ENCODE measurements around the gene ZNF19. TPM values are rescaled to one million over a fixed set of nuclear protein-coding genes. Genes with fewer than 3 reads are reported as not detected.

ZNF19 gene
- total and polyA plus RNA-seq, 2 of the 8 experiments (the other 6 are each of a cell fraction or from before 2014, with no cell fraction given): 1.5 to 3.5 TPM

- no peak for TF ChIP-seq KDM5A (IDR thresholded peaks at IDR 0.05; ENCODE audit: low read length)
- TF ChIP-seq KDM1A (IDR thresholded peaks at IDR 0.05; ENCODE audit: borderline replicate concordance, low read length): peak; percentile 35; the same call in 1 of the 2 replicates
- peak; percentile 97 for TF ChIP-seq KDM4A (IDR thresholded peaks at IDR 0.05; ENCODE audit: low read depth, low read length, severe bottlenecking)
- TF ChIP-seq EP300 (IDR thresholded peaks at IDR 0.05; ENCODE audit: borderline replicate concordance in 1 of 2, low read depth in 2 of 2, low read length in 2 of 2): no peak
- TF ChIP-seq SIX5 (IDR thresholded peaks at IDR 0.05; ENCODE audit: low read depth, low read length): no peak
- TF ChIP-seq EGR1 (IDR thresholded peaks at IDR 0.05; ENCODE audit: borderline replicate concordance, low read depth, low read length): no peak
- TF ChIP-seq FOSL1 (IDR thresholded peaks at IDR 0.05; ENCODE audit: insufficient read depth, low read depth, low read length): no peak
- TF ChIP-seq SP2 (IDR thresholded peaks at IDR 0.05; ENCODE audit: low read length): no peak
- no peak for TF ChIP-seq BRCA1 (IDR thresholded peaks at IDR 0.05; ENCODE audit: low read depth, low read length)
- TF ChIP-seq RFX5 (IDR thresholded peaks at IDR 0.05; ENCODE audit: borderline replicate concordance, low read depth, low read length): no peak
- peak; percentile 15 for TF ChIP-seq HDAC6 (IDR thresholded peaks at IDR 0.05; ENCODE audit: low read depth, low read length)
- no peak for TF ChIP-seq POLR2AphosphoS5 (IDR thresholded peaks at IDR 0.05; ENCODE audit: low read depth, low read length)
- TF ChIP-seq, protein P1, sequence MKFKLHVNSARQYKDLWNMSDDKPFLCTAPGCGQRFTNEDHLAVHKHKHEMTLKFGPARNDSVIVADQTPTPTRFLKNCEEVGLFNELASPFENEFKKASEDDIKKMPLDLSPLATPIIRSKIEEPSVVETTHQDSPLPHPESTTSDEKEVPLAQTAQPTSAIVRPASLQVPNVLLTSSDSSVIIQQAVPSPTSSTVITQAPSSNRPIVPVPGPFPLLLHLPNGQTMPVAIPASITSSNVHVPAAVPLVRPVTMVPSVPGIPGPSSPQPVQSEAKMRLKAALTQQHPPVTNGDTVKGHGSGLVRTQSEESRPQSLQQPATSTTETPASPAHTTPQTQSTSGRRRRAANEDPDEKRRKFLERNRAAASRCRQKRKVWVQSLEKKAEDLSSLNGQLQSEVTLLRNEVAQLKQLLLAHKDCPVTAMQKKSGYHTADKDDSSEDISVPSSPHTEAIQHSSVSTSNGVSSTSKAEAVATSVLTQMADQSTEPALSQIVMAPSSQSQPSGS (IDR thresholded peaks at IDR 0.05; ENCODE audit: low read length): peak; percentile 92
- no peak for TF ChIP-seq RNF2 (IDR thresholded peaks at IDR 0.05; ENCODE audit: borderline replicate concordance, low read depth, low read length, missing control alignments, poor library complexity, severe bottlenecking)
- no peak for TF ChIP-seq CTCF (IDR thresholded peaks at IDR 0.05; ENCODE audit: control extremely low read depth in 1 of 3, insufficient read depth in 1 of 3, low read depth in 1 of 3, low read length in 3 of 3)
- 0 out of 2 replicates have a peak, but pooled peaks have one; percentile 50 for TF ChIP-seq SP1 (IDR thresholded peaks at IDR 0.05; ENCODE audit: low read depth, low read length)
- no peak for TF ChIP-seq ZNF274 (IDR thresholded peaks at IDR 0.05; ENCODE audit: borderline replicate concordance, extremely low read depth, low read length)
- TF ChIP-seq, protein P2, sequence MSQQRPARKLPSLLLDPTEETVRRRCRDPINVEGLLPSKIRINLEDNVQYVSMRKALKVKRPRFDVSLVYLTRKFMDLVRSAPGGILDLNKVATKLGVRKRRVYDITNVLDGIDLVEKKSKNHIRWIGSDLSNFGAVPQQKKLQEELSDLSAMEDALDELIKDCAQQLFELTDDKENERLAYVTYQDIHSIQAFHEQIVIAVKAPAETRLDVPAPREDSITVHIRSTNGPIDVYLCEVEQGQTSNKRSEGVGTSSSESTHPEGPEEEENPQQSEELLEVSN (IDR thresholded peaks at IDR 0.05): no peak; the same call in 1 of the 2 replicates
Observed at GRCh38 chr16:71426069-71426879, 62.9 kb downstream of the ZNF19 start (continued).

Measured in H1 (cell line).